Omental fat pad (tissue), 4 donors: ENCODE measurements around the gene HERPUD2. TPM values are rescaled to one million over a fixed set of nuclear protein-coding genes. Genes with fewer than 3 reads are reported as not detected.

ENCODE experiments used
- ATAC-seq: fragments of 150-250 bp; one replicate; pipeline ENCODE4 v1.9.1; 2016; ENCODE audit warnings: mild to moderate bottlenecking, moderate library complexity; ENCODE audit not compliant: low FRiP score
- DNase-seq: peaks from one replicate; pipeline ENCODE4 v3.0.0-alpha.2; 2019; ENCODE audit warnings: low spot score
- total RNA-seq, 4 donors: library from RNA; depleted of rRNA; stranded (reverse); fragments of >200 nt; gene quantifications; one replicate each; pipeline ENCODE4 v1.1.0, GENCODE V29; 2016
- TF ChIP-seq, protein P1 (sequence below), 3 donors: fragments of 450-650 bp; IDR thresholded peaks; one replicate each; pipeline ENCODE4 v1.5.1; 2016 to 2017; ENCODE audit warnings: antibody characterized with exemption in 3 of 3, mild to moderate bottlenecking in 3 of 3, moderate library complexity in 2 of 3

HERPUD2 gene
- total RNA-seq, 4 donors from 2014 or later, result 27.0 to 42.6 (median 35.8) TPM

GRCh38 chr7:35647171-35647574 is 47.8 kb downstream of the HERPUD2 start:
- ATAC-seq, result peak; percentile 50
- DNase-seq, result no peak
- TF ChIP-seq, protein P1, sequence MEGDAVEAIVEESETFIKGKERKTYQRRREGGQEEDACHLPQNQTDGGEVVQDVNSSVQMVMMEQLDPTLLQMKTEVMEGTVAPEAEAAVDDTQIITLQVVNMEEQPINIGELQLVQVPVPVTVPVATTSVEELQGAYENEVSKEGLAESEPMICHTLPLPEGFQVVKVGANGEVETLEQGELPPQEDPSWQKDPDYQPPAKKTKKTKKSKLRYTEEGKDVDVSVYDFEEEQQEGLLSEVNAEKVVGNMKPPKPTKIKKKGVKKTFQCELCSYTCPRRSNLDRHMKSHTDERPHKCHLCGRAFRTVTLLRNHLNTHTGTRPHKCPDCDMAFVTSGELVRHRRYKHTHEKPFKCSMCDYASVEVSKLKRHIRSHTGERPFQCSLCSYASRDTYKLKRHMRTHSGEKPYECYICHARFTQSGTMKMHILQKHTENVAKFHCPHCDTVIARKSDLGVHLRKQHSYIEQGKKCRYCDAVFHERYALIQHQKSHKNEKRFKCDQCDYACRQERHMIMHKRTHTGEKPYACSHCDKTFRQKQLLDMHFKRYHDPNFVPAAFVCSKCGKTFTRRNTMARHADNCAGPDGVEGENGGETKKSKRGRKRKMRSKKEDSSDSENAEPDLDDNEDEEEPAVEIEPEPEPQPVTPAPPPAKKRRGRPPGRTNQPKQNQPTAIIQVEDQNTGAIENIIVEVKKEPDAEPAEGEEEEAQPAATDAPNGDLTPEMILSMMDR (IDR thresholded peaks at IDR 0.05), result no peak

GRCh38 chr7:35646289-35647023 is 48.5 kb downstream of the HERPUD2 start:
- DNase-seq (no peak), ATAC-seq (no peak)

DNA sequence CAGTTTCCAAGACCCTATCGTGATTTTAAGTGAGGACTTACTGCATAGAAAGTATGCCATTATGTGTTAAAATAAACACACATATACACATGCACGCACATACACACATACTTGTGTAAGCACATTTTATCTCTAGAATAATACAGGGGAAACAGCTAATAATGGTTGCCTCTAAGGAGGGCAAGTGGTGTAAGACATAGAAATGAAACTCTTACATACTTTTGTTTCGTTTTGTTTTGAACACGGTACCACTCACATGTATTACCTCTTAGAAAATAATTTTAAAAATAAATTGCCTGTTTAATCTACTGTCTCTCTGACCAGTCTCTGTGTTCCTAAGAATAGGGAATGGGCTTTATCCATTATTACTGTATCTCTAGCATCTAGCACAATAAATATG is 49.2 kb downstream of the HERPUD2 start:
- TF ChIP-seq, protein P1 (IDR thresholded peaks at IDR 0.05), result no peak
- no peak for ATAC-seq
- DNase-seq, result no peak

More at GRCh38 chr7:35646289-35647023, 48.5 kb downstream of the HERPUD2 start:
- TF ChIP-seq, protein P1 (IDR thresholded peaks at IDR 0.05), result no peak

DNA sequence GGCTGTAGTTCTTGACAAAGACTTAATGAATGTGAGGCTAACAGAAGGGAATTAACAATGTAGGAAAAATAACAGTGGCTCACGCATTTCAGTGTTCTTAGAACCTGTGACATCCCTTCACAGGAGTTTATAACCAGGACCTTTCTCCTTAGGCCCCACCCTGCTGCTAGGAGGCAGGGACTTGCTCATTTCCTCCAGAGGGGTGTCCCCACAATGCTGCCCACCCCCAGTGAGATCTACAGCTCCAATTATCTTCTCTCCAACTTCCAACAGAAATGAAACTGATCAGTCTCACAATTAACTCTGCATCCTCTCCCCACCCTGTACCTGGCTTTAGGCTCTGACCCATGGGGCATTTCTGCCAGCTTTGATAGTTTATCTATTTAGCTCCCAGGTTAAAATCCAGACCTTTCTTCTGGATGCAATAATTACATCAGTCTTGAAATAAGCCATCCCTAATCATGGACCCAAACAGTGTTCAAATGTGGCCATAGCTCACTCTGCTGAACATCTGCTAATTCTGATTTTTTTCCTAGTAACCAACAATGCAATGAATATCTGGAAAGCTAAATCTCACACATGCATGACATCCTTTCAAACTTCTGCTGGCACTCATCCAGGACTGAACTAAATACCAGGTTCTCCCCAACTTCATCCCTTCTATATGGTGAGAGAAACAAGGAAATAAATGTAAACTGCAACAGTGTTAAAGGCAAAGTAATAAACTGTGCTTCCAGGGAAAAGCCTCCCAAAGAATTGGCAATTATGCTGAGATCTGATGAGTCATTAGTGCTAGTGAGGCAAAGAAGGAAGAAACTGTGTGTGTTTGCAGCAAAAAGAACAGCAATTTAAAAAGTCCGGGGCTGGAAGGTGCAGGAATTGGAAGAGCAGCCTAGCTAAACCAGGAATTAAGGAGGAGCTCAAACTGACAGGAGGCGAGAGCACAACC is 64.6 kb downstream of the HERPUD2 start:
- TF ChIP-seq, protein P1 (IDR thresholded peaks at IDR 0.05), result no peak
- DNase-seq (no peak), ATAC-seq (no peak)

DNA sequence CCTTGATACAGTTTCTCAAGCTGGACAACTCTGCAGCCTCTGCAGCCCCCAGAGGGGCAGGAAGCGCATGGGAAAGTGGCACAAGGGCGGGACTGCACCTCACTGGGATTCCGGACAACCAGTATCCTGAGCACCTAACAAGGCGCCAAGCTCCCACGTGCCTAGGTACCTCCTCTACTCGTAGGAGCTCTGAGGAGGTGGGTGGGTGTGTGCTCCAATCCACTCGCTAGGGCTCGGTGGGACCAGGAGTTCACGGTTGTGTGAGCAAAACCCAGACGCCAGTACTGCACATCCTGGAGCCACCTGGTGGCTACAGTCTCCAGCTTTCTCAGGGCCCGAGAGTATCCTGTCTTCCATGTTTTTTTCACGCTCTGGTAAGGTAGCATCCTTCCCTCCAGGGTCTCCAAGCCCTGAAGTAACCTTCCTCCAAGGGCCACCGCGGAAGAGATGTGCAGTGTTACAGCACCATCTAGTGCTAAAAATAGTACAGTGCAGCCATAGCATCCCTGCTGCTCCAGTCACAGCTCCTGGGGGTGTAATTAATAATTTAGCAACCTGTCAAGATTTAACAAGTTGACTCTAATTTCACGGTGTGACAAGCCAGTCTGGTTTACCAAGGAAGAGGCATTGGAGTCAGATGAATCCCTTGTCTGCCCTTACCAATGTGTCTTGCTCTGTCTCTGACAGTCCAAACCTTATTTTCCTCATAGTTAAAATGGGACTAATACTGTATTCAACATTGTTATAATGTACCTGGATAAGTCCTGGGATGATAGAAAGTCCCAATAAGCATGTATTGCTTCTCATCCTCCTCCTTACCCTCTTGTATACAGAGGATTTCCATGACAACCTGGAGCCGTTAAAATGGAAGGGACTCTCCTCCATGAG is 70.4 kb downstream of the HERPUD2 start:
- TF ChIP-seq, protein P1 (IDR thresholded peaks at IDR 0.05), result no peak
- ATAC-seq (no peak), DNase-seq (no peak)

DNA sequence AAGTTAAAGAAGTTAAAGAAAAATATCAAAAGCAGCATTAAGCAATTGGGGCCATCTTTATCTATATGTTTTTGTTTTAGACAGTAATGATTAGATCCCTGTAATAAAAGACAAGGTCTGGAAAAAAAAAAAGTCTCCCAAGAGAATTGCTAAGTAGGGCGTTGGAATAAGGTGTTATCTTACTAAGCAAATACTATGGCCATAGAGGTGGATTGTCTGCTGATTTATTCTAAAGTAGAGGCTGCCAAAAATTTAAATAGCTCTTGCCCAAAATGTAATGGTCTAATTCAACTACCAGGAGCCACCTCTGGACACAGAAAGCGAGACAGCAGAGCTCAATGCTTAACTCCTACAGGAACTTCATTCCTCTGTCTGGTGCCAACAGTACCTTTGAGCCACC is 71.6 kb downstream of the HERPUD2 start:
- no peak for ATAC-seq
- TF ChIP-seq, protein P1 (IDR thresholded peaks at IDR 0.05), result no peak
- no peak for DNase-seq
